Germinal center (tissue), 1 donor: ENCODE results near the gene GPR153.

Experiments
- DNase-seq: peaks from one replicate; pipeline ENCODE4 v3.0.0; 2012; ENCODE audit warnings: mixed read lengths, low spot score

GPR153 gene

DNA sequence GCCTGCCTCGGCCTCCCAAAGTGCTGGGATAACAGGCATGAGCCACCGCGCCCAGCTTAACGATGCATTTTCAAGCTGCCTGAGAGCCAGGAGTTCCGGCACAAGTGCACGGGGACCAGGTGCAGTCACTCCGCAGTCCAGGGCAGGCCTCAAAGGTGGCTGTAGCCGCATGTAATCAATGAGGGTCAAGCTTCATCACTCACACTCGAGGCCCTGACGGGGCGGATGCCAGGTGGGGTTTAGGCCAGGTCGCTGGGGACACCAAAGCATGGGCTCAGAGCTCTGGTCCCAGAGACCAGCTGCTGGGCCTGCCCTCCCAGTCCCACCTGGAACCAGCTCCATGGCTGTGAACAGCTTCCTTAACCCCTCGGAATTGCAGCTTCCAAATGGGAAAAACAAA lies 26.1 kb upstream of the GPR153 start:
- no peak for DNase-seq

DNA sequence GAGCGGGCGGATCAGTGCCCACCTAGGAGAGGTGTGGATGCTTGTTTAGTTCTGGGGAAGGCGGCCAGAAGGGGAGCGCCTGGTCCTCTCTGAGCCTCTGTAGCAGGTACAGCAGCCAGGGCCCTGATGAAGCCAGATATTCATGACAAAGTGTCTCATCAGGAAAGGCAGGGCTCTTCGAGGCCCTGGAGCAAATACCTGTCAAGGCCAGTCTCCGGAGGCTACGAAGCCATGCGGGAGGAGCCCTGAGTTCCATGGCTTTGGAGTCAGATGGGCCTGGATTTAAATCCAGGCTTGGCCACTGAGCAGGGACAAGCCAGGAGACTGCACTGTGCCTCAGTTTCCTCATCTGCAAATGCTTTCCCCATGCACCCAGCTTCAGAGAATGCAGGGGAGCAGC lies 25.4 kb upstream of the GPR153 start:
- DNase-seq: no peak

DNA sequence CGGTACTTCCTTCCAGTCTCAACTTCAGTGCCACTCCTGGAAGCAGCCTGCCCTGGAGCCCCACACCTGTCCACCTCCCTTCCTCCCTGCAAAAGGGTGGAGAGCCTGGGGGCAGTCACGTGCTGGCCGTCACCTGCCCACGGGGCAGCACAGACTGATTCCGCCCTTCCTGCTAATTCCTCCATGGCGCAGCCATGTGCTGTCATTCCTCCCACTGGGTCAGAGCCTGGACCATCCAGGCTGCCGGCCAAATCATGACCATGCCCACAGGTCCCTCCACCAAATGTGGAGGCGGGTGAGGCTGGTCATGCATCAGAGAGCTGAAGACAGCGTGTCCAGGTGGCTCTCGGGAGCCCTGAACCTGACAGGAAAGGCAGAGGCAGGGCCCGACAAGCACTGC lies 24.4 kb upstream of the GPR153 start:
- DNase-seq: no peak

DNA sequence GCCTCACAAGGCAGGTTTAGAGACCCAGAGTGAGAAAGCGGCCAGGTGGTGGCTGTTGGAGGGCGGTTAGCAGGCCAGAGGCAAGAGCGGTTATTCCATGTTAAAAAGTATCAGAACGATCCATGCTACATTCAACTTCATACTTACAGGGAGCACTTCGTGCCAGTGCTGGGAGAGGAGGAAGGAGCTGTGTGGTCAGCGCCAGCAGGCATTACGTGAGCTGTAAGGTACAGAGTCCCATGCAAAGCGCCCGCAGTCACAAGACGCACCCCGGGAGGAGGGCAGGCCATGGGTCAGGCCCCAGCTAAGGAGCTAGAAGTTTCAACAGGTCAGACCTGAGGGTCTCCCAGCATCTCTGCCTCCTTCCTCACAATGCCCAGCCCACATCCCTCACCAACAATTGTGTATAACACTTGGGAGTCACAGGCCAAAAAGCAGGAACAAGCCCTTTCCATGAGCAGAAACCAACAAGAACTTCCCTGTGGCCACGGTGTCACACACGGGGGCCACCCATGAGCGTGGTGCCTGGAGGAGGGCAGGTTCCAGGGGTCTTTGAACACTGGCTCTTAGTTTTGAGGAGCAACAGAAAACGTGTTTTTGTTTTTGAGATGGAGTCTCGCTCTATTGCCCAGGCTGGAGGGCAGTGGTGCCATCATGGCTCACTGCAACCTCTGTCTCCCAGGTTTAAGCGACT lies 21.8 kb upstream of the GPR153 start:
- DNase-seq: no peak

DNA sequence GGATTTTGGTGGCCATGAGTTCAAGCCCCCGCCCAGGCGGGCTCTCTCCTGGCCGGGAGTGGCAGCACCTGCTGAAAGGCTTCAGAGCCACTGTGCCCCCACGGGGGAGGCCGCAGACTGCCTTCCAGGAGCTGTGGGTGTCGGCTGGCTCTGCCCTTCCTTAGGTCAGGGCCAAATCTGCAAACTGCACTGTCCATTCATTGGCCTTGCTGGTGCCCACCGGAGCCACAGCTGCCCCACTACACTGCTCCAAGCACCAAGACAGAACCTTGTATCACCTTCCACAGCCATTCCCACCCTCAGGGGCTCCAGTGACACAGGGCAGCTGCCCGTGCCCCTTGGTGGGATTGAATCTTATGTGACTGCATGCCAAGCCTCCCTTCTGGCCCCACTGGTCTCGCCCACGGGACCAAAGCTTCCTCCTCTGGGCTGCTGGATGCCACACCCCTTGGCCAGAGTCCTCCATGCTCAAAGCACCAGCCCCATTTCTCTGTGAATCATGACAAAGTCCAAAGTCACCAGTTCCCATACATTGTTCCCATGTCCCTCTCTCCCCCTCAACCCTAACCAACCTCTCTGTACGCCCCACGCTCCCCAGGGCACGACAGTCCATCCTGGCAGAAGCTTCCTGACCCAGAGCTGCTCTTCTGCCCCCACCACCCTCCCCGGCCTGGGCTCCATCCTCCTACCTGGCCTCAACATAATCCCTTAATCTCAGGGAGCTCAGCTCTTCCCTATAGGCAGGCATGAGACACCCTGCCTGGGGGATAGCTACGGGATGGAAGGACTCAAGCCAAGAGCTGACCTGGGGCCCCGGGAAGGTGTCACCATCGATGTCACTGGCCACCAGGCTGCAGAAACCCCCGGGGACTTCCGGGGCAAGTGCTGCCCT lies 20.9 kb upstream of the GPR153 start:
- no peak for DNase-seq

DNA sequence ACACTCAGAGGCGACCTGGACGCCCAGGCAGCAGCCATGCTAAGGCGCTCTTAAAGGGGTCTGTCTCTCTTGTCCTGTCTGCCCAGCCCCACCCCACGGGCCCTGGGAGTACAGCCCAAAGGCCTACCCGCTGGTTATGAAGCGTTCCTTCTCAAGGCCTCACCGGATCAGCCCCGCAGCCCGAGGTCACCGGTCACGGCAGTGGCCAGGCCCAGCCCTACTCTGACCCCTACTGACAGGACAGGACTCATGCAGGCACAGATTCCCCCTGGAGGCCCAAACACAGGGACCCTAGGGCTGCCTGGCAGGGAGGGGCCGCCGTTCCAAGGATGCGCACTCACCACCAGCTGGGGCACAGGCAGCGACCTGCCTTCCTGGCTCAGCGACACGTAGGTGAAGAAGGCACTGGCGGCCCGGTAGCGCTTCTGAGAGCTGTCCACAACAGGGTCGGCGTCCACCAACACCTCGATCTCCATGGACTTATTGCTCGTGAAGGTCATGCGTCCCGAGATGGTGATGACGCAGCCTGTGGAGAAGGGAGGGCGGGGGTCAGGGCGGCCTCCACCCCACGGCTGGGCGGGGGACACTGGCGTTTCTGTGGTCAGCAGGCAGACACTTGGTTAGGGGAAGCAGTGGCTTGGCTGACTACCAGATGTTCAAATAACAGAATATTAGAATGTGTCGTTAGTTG lies 20.0 kb upstream of the GPR153 start:
- no peak for DNase-seq

DNA sequence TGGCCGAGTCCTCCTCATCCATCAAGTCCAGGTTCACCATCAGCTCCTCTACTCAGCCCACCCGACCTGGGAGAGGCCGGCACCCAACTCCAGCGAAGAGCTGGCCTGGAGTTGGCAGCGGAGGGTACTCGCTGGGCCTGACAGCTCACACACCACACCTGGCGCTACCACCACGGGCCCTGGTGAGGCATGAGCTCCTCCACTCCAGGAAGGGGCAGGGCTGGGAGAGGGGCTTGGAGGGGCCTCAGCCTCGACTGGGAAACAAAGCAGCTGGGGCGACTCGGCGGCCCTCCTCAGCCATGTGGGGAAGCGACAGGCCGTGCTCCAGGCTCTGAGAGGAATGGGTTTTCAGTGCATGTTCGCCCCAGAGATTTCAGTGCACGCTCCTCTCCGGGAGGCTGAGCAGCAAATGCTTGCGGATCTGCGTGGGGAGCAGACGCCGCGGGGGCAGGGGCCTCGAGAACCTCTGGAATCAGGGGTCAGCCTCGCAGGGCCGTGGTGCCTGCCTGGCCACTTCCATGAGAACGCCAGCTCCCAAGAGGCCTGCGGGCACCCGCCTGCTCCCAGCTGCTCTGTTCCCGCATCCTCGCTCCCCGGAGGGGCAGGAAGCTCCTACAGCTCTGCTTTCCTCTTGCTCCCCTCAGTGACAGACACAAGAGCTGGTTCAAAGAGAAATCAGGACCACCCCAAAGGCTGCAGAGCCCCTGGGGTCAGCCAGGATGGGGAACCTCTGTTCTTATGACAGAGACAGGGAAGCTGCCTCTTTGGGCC lies 18.9 kb upstream of the GPR153 start:
- DNase-seq: no peak

DNA sequence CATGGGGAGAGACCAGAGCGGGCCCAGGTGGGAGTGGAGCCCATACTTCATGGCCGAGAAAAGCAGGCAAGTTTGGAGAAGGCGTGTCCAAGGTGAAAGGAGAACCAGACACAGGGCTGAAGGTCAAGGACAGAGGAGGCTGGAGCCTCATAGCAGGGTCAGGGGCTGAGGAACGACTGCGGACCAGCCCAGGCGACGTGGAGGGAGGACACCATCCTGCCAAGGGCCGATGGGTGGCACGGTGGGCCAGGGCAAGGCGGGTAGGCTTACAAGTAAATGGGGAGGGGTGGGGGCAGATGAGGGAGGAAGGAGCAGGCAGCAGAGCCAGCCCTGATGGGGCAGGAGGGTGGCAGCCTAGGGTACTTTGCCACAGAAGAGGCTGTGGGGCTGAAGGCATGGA lies 18.2 kb upstream of the GPR153 start:
- DNase-seq: no peak

DNA sequence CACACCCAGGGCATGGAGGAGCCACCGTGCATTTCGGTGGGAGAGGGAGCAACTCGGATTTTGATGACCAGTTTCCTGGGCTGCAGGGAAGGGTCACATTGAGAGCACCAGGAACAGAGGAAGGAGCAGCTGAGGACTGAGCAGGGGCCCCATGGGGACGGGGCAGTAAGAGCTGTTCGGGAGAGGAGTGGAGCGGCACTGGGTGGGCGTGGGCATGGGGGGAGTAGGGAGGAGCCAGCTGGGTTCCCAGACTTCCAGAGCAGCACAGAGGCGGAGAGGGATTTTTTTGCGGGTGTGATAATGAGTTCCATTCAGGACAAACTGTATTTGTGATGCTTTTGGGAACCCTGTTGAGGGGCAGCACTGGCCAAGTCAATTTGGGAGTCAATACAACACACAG lies 17.4 kb upstream of the GPR153 start:
- DNase-seq: no peak

DNA sequence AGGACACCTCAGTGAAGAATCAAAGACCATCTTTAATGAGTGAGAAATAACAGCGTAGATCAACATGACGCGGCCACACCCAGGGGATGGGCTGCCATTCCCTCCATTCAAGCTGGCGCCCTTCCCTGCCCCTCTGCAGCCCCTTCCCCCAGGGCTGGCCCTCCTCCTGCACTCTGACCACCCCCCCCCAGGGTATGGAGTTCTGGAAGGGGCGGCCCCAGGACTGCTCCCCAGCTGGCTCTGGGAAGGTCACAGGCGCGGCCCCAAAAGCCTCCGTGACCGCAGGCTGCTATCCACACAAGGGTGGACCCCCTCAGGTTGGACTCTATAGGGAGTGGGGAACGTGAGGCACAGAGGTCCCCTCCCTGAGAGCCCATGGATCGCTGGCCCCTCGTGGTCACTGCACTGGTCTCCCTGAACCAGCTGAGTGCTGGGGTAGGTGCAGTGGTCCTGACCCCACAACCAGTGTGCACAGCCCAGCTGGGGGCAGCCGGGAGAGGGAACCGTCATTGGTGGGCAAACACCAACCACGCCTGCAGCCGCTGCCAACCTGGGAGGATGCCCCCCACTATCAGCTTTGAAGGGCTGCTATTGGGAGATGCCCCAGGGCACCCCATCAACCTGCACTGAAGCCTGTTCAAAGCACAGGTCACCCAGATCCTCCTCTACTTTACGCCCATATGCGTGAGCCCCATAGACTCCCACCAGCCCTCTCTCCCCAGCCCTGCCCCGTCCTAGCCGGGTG lies 16.1 kb upstream of the GPR153 start:
- DNase-seq: no peak

DNA sequence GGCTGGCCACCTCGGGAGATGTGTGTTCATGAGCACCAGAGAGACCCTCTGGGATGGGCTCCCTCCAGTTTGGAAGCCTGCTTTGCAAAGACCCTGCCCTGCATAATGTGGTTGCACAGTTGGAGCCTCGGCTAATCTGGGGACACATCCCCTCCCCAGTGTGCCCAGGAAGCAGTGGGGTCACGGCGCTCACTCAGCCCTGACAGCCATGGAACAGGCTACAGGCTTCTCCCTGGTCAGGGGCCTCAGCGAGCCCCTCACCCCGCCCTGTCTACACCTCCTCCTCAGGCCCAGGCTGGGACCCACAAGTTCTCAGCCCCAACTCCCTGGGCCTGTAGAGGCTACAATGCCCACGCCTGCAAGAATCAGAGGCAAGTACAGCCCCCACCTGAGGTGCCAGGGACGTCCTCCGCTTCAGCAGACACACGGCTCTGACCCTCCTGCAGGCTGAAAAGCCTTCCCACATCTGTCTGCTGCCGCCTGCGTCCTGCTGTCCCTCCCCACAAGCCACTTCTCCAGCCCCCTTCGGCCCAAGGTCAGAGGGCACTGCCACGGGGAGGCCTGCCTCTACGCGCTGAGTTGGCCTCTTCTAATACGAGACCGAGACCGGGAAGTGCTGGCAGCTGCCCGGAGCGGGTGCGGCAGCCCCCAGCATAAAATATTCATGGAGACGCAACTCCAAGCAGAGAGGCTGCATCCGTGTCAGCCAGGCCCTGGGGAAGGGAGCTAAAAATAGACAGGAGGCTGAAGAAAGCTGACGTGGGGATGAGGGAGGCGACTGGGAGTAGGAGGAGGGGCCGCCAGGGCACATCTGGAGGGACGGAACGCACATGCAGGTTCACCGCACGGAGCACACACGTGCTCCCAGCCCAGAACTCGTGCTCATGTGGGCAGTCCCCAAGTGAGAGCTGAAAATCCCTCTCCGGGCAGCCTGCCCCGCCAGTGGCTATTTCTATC lies 15.2 kb upstream of the GPR153 start:
- DNase-seq: no peak

DNA sequence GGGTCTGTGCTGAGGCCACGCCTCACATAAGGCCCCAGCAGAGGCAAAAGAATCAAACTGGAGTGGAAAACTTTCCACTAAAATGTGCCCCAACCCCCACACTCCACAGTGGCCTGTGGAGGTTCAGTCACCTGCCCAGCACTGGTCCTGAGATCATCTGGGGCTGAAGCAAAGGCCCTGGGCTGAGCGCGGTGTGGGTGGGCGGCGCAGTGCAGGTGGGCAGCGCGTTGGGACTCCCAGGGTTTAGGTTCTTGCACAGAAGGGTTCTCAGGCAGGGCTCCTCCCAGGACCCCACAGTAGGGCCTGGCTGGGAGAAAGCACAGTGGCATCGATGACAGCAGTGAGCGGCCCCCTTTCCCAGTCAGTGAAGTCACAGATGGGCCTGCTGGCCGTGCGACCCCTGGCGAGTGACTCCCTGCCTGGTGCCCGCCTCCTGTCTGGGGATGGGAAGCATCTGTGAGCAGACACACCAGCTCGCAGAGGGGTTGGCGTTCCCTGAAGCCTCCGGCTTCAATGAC lies 13.8 kb upstream of the GPR153 start:
- DNase-seq: no peak

DNA sequence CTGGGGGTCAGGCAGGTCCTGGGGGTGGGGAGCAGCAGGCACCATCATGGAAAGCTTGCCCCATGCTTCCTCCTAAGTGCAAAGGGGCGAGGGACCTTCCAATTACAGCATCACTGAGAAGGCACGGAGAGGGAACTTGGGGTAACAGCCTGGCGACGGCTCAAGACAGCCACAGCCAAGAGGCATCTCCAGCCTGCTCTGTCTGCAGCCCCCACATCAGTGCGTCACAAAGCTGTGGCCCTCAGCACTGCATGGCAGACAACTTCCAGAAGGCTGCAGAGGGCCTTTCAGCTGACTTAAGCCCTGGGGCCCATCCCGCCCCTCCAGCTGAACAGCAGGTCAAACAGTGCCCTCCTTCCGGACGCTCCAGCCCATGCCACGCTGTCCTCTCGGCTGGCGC lies 13.2 kb upstream of the GPR153 start:
- no peak for DNase-seq

DNA sequence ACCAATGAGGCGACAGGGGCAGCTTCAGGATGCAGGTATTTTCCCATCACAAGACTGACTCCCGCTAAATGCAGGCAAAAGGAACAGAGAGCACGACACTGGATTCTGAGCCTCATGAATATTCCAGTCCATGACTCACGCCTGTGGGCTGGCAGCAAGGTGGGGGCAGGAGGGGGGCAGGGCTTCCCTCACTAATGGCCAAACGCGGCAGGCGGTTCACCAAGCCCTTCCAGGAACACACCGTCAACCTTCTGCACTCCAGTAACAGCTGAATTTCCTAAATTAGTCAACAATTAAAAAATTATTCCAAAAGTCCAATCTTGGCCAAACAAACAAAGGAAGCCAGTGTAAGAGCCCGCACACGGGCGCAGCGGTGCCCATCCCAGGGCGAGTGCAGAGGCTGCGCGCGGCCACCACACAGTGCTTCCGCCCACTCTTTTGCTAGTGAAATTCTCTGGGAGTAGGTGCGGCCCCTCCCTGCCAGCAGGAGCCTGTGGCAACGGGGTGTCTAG lies 12.5 kb upstream of the GPR153 start:
- no peak for DNase-seq

DNA sequence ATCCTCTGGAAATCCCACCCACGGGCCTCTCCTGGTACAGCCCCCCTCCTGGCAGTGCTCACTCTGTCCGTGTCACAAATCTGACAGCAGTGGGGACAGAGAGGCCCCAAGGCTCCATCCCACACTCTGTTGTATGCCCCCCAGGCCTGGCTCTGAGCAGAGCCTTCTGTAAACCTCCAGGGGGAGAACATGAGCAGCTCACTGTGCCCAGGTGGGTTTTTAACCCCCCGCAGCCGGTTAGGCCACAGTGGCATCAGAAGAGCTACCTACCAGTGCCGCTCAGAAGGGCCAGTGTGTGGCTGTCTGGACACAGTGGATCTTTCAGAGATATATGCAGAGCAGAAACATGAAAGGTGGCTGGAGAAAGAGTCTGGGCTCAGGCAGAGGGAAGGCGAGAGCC lies 12.0 kb upstream of the GPR153 start:
- DNase-seq: no peak

DNA sequence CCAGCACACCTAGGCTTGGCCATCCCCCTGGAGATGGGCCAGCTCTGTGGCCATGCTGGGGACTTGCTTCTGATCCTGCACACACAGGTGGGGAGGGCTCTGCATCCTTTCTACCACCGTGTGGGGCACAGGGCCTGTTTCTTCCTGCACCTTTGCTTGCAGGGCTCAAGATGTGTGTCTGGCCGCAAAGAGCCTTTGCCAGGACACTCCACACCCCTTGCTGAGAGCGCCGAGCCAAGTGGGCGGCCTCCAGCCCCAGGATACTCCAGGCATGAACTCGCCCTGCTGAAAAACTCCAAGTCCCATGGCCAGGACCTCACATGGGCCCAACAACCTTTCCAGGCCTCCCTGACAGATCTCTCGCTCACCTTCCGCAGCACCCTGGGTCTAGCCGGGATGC lies 11.6 kb upstream of the GPR153 start:
- DNase-seq: no peak

DNA sequence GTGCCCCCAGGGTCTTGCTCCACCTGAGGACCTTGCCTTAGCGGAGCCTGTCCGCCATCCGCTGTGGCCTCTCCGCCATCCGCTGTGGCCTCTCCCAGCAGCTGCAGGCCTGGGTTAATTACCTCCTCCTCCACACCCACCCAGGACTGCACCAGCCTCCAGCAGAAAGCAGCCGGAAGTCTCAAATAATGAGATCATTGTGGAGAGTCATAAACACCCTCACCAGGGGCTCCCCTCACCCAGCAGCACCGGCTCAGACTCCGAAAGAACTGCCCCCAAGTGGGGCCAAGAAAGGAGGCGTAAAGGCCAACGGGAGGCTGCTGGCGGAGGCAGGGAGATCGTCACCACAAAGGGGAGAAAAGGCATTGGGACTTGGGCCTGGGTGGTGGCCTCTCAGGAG lies 10.7 kb upstream of the GPR153 start:
- no peak for DNase-seq

DNA sequence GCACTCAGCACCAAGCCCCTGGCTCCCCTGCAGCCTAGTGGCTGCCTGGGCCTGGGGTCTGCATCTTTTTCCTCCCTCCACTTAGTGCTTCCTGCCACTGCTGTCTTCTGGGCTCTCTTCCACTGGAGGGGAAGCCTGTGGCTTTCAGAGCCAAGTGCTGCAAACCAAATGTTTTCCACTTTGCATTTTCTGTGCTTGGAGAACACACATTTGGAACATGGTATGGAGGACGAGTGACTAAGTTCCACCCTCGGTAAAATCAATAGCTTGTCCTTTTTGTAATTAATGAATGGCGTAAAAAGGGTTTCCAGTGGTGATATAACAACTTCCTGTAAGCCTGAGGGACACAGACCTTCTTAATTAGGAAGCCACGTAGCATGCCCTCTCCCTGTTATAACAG lies 10.1 kb upstream of the GPR153 start:
- DNase-seq: no peak

DNA sequence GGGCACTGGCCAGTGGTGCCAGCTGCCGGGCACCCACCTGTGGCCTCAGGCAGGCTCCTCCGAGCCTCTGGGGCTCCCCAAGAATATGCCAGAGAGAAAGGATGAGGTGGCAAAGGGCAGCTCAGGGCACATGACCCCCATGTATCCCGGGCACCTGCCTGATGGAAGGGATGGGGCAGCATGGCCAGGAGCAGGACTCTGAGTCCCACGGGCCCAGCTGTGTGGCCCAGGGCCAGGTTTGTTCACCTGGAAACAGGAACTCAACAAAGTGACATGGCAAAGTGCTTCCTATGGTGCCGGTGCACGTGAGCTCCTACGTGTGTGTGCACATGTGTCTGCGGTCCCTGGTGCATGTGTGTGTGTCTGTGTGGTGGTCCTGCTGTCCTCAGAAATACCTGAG lies 9.5 kb upstream of the GPR153 start:
- no peak for DNase-seq
